H7 (cell line): ENCODE data around the gene NEUROD2. TPM values are rescaled to one million over a fixed set of nuclear protein-coding genes. Genes with fewer than 3 reads are reported as not detected.
A peak's percentile ranks its signal among the peaks of the same experiment; 100 is the strongest.

Experiments used
- DNase-seq: peaks from one replicate; pipeline ENCODE4 v3.0.0; 2012
- H3K27me3 ChIP-seq: 2 replicates; pipeline ENCODE4 v1.6.0; 2011; ENCODE audit warnings: mild to moderate bottlenecking, low read length; ENCODE audit not compliant: control insufficient read depth, insufficient read depth
- H3K36me3 ChIP-seq: replicated peaks from 2 replicates; pipeline ENCODE4 v1.5.1; 2011; ENCODE audit warnings: low read length; ENCODE audit not compliant: control insufficient read depth, insufficient read depth
- H3K4me3 ChIP-seq: 2 replicates; pipeline ENCODE4 v1.5.1; 2011; ENCODE audit warnings: low read depth, mild to moderate bottlenecking, control low read depth, low read length, moderate library complexity; ENCODE audit not compliant: insufficient read depth
- total RNA-seq: library from RNA; depleted of rRNA; stranded (reverse); fragments of >200 nt; shearing (Covaris generic); gene quantifications from 2 replicates; pipeline ENCODE4 v1.2.3, GENCODE V29; 2014

NEUROD2 gene
- total RNA-seq, 1 experiment from 2014 or later, result not detected

DNA sequence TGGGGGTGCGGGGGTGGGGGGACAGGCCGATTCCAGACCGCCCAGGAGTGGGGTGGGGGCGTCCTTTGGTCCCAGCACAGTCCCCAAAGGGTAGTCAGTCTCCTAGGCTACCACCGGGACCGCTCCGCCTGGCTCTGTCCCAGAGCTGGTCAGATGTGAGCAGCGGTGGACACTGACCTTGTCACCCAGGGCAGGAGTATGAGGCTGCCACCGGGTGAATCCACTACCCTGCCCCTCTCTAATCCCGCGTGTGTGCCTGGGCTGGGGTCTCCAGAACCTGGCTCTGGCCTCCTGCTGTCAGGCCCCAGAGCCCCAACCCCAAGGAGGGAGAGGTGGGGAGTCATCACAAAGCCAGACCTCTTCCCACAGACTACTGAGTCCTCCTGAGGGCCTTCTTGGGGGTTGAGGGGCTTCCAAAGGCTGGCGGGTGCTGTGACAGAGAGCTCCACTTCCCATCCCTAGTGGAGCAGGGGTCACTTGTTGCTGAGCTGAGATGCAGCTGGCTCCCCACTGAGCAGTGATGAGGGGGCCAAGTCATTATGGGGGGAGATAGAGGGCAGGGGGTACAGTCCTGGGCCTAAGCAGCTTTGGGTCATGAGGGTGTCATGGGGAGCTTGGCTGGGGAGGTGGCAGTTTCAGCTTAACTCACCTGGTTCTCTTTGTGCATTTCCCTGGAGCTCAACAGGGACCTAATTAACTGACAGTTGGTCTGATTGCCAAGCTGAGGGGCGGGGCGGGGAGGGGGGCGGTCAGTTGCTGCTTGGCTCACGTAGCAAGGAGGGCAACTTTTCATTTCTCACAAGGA, 20.2 kb upstream of the NEUROD2 start:
- DNase-seq, result peak; percentile 80
- Histone ChIP-seq H3K4me3 (peak overlapping the region; percentile 69), H3K27me3 (peaks cover 48% of the 10 kb centered on the region)

DNA sequence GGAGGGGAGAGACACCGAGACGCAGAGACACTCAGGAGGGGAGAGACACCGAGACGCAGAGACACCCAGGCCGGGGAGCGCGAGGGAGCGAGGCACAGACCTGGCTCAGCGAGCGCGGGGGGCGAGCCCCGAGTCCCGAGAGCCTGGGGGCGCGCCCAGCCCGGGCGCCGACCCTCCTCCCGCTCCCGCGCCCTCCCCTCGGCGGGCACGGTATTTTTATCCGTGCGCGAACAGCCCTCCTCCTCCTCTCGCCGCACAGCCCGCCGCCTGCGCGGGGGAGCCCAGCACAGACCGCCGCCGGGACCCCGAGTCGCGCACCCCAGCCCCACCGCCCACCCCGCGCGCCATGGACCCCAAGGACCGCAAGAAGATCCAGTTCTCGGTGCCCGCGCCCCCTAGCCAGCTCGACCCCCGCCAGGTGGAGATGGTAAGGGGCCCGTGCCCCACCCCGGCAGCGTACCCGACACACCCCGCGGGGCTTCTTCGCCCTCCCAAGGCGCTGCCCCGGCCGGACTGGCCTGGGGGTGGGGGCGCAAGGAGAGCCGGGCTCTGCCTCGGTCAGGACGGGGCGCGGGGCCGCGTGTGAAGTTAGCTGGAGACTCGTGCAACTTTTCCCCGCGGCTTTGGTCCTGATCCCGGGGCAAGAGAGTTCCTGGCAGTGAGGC, 19.5 kb upstream of the NEUROD2 start:
- DNase-seq, result peak; percentile 82
- H3K4me3 ChIP-seq, result peak overlapping the region; percentile 69
- peaks cover 50% of the 10 kb centered on the region for H3K27me3 ChIP-seq
- H3K36me3 ChIP-seq, result no peaks in the 10 kb centered on the region

More for the DNA sequence above, 20.2 kb upstream of the NEUROD2 start:
- H3K36me3 ChIP-seq, result no peaks in the 10 kb centered on the region

DNA sequence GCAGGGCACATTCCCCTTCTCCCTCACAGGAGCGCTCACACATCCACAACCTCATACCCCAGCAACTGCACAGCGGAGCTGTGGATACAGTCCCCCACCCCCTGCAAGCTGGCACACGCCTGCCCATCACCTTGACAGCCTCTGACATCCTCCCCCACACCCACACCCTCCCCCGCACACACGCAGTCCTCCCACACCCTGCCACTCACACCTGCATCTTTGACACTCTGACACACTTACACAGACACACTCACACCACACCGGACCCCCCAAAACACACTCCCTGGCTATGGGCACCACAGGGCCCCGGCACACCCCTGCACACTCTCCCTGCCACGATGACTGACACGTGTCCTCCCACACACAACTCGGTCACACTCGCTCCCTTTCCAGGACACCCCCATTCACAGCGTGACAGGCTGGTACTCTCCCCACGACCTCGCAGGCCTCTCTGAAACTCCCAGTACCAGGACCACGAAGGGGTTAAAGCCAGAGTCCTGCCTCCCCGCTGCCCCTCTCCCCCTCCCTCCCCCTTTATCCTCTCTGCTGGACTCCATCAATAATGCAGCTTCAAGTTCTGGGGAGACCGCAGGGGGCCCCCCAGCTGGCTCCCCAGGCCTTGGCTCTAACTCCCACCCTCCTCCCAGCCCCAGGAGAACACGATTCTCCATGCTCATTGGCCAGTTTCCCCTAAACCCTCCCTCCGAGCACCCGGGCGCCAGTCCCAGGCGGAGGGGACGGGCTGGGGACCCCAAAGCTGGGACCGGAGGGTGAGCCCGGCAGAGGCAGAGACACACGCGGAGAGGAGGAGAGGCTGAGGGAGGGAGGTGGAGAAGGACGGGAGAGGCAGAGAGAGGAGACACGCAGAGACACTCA, 18.7 kb upstream of the NEUROD2 start, which contains the start of gene PPP1R1B:
TSS of gene PPP1R1B (plus strand) at position 782 of the 876 bp plus-strand sequence. CDS start 441 bp downstream, outside the sequence.
- peaks cover 52% of the 10 kb centered on the region for H3K27me3 ChIP-seq
- H3K36me3 ChIP-seq, result no peaks in the 10 kb centered on the region
- peak within 1 kb of the TSS; percentile 69 for H3K4me3 ChIP-seq
- peak; percentile 89 for DNase-seq

GRCh38 chr17:39625198-39625785, 17.6 kb upstream of the NEUROD2 start:
- H3K4me3 ChIP-seq, result no peak overlapping the region
- no peak for DNase-seq
- peaks cover 60% of the 10 kb centered on the region for H3K27me3 ChIP-seq
- H3K36me3 ChIP-seq, result no peaks in the 10 kb centered on the region

DNA sequence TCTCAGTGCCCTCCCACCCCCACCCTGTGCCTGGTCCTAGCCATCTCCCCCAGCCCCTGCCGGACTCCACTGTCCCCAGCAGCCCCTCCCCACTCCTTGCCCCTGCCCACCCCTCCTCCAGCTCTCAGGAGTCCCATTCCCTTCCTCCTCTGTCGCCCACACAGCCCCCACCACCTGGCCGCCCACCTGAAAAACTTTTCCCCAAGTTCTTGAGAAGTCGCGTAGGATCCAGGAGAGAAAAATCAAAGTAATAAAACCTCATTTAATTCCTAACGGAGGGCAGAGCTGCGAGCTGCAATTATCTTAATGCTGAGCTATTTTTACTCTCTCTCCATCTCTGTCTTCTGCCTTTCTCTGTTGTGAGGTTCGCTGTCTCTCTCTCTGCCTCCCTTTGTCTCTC, 16.6 kb upstream of the NEUROD2 start:
- H3K27me3 ChIP-seq, result peaks cover 67% of the 10 kb centered on the region

GRCh38 chr17:39623356-39623950, 15.7 kb upstream of the NEUROD2 start:
- H3K27me3 ChIP-seq, result peaks cover 71% of the 10 kb centered on the region
- no peak overlapping the region for H3K4me3 ChIP-seq
- DNase-seq, result peak; percentile 94
- no peaks in the 10 kb centered on the region for H3K36me3 ChIP-seq

More for the DNA sequence above, 16.6 kb upstream of the NEUROD2 start:
- Histone ChIP-seq H3K36me3 (no peaks in the 10 kb centered on the region), H3K4me3 (no peak overlapping the region)
- DNase-seq, result no peak

DNA sequence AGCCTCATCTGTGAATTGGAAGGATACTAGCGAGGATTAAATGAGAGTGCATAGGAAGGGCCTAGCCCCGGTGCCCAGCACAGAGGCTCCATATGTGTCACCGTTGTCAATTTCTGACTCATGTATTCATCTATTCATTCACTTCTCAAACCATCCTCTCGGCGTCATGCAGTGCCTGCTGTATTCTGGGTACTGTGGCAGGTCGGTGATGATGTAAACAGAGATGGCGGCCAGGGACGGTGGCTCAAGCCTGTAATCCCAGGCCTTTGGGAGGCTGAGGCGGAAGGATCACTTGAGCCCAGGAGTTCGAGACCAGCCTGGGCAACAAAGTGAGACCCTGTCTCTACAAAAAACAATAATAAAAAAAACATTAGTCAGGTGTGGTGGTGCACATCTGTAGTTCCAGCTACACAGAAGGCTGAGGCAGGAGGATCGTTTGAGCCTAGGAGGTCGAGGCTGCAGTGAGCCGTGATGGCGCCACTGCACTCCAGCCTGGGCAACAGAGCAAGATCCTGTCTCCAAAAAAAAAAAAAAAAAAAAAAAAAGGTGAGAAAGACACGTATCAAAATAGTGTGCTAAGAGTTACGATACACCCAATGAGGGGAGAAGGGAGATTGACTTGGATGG, 14.8 kb upstream of the NEUROD2 start:
- H3K4me3 ChIP-seq, result no peak overlapping the region

GRCh38 chr17:39621523-39622379, 14.0 kb upstream of the NEUROD2 start:
- Histone ChIP-seq H3K4me3 (no peak overlapping the region), H3K27me3 (peaks cover 67% of the 10 kb centered on the region), H3K36me3 (no peaks in the 10 kb centered on the region)
- DNase-seq, result peak; percentile 95

More for the DNA sequence above, 14.8 kb upstream of the NEUROD2 start:
- Histone ChIP-seq H3K27me3 (peaks cover 67% of the 10 kb centered on the region), H3K36me3 (no peaks in the 10 kb centered on the region)
- DNase-seq, result no peak

- DNase-seq, result no peak
- Histone ChIP-seq H3K4me3 (no peak overlapping the region), H3K27me3 (peaks cover 65% of the 10 kb centered on the region), H3K36me3 (no peaks in the 10 kb centered on the region)
Observed at GRCh38 chr17:39619786-39620101, 12.0 kb upstream of the NEUROD2 start.

- peak; percentile 48 for DNase-seq
- peaks cover 66% of the 10 kb centered on the region for H3K27me3 ChIP-seq
- H3K4me3 ChIP-seq, result no peak overlapping the region
- H3K36me3 ChIP-seq, result no peaks in the 10 kb centered on the region
Observed at GRCh38 chr17:39618956-39619785, 11.5 kb upstream of the NEUROD2 start.

DNA sequence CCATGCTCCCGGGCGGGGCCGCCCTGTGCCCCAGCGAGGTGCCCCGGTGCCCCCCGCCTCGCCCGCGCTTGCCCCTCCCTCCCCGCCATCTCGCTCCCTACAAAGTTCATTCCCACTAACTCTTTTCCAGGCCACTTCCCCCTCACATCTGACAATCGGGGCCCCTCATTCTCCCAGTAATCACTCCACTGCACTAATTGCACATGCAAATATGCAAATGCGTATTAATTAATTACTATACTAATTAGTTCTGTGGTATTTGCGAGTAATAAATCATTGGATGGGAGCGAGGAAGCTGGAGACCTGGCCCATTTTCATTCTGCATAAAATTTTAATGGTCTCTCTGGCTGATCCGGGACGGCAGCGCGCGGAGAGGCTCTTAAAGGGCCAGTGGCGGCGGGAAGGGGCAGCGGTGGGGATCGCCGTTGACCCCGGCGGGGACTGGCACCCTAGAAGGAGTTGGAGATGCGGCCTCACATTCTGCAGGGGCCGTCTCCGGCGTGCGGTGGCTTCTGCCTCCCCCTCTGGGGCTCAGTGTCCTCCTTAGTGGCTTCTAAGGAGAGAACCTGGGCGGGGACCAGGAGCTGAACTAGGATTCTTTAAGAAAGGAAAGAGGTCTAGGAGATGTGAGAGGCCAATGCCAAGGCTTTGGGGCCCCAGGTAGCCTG, 10.7 kb upstream of the NEUROD2 start:
- Histone ChIP-seq H3K4me3 (peak overlapping the region; percentile 39), H3K27me3 (peaks cover 69% of the 10 kb centered on the region), H3K36me3 (no peaks in the 10 kb centered on the region)
- peak; percentile 78 for DNase-seq
